WTC11 (cell line): ENCODE data around the gene ITGA11. TPM values are rescaled to one million over a fixed set of nuclear protein-coding genes. Genes with fewer than 3 reads are reported as not detected.

Experiments used
- ATAC-seq: fragments of 200-7000 bp; cut with Tn5 transposase; 2 replicates; pipeline ENCODE4 v1.10.0; 2021; ENCODE audit warnings: mild to moderate bottlenecking, moderate library complexity
- CTCF ChIA-PET: fragments of 300-600 bp; sonication (Branson Sonifier 250); formaldehyde crosslinking; loops from one replicate; lab custom pipeline; 2021; ENCODE audit warnings: antibody characterized with exemption; lab: Charles Lee
- POLR2A ChIA-PET: fragments of 350-600 bp; sonication (Branson Sonifier 250); formaldehyde crosslinking; loops from one replicate; lab custom pipeline; 2021; ENCODE audit warnings: antibody characterized with exemption; lab: Charles Lee
- DNase-seq: peaks from one replicate; pipeline ENCODE4 v3.0.0; 2021; ENCODE audit warnings: low spot score
- H3K27ac Mint-ChIP-seq: 2 replicates; pipeline ENCODE4 v1.8.0; 2021; ENCODE audit warnings: mixed read lengths
- H3K27me3 Mint-ChIP-seq: 2 replicates; pipeline ENCODE4 v1.8.0; 2021; ENCODE audit warnings: low read depth, mild to moderate bottlenecking, moderate library complexity, mixed read lengths
- H3K36me3 Mint-ChIP-seq: 2 replicates; pipeline ENCODE4 v1.8.0; 2021; ENCODE audit warnings: mixed read lengths
- H3K4me1 Mint-ChIP-seq: 2 replicates; pipeline ENCODE4 v1.8.0; 2022; ENCODE audit warnings: mixed read lengths
- H3K4me3 Mint-ChIP-seq: 2 replicates; pipeline ENCODE4 v1.8.0; 2021; ENCODE audit warnings: mild to moderate bottlenecking, moderate library complexity, mixed read lengths
- H3K9me3 Mint-ChIP-seq: 2 replicates; pipeline ENCODE4 v1.8.0; 2021; ENCODE audit warnings: mixed read lengths
- ATF1 ChIP-seq: sonication (generic); formaldehyde crosslinking; IDR thresholded peaks from 2 replicates; pipeline ENCODE4 v1.8.1; 2023; ENCODE audit warnings: mild to moderate bottlenecking, moderate library complexity, missing genetic modification reagents
- ATF6 ChIP-seq: sonication (generic); formaldehyde crosslinking; IDR thresholded peaks from 2 replicates; pipeline ENCODE4 v1.8.1; 2023; ENCODE audit warnings: mild to moderate bottlenecking, missing genetic modification reagents
- CREM ChIP-seq: sonication (generic); formaldehyde crosslinking; IDR thresholded peaks from 2 replicates; pipeline ENCODE4 v1.8.1; 2022; ENCODE audit warnings: mild to moderate bottlenecking, missing genetic modification reagents, moderate library complexity
- E2F4 ChIP-seq: sonication (generic); formaldehyde crosslinking; IDR thresholded peaks from 2 replicates; pipeline ENCODE4 v1.8.1; 2022; ENCODE audit warnings: low read depth, mild to moderate bottlenecking, moderate library complexity, missing genetic modification reagents, borderline replicate concordance
- FOXJ3 ChIP-seq: sonication (generic); formaldehyde crosslinking; IDR thresholded peaks from 2 replicates; pipeline ENCODE4 v1.9.0; 2021; ENCODE audit warnings: missing genetic modification reagents, mild to moderate bottlenecking, borderline replicate concordance
- JUN ChIP-seq: sonication (generic); formaldehyde crosslinking; IDR thresholded peaks from 2 replicates; pipeline ENCODE4 v1.8.0; 2023; ENCODE audit warnings: mild to moderate bottlenecking, missing genetic modification reagents
- KAT7 ChIP-seq: sonication (generic); formaldehyde crosslinking; IDR thresholded peaks from 2 replicates; pipeline ENCODE4 v1.8.1; 2023; ENCODE audit warnings: missing genetic modification reagents, mild to moderate bottlenecking, borderline replicate concordance
- NR2C2 ChIP-seq: sonication (generic); formaldehyde crosslinking; IDR thresholded peaks from 2 replicates; pipeline ENCODE4 v1.8.0; 2022; ENCODE audit warnings: mild to moderate bottlenecking, missing genetic modification reagents
- OVOL2 ChIP-seq: fragments of 250-450 bp; sonication (Bioruptor Pico); IDR thresholded peaks from 2 replicates; pipeline ENCODE4 v1.9.0; 2021; ENCODE audit warnings: mild to moderate bottlenecking, borderline replicate concordance
- PRDM15 ChIP-seq: sonication (generic); formaldehyde crosslinking; IDR thresholded peaks from 2 replicates; pipeline ENCODE4 v1.8.0; 2022; ENCODE audit warnings: missing genetic modification reagents
- SP1 ChIP-seq: sonication (generic); formaldehyde crosslinking; conservative IDR thresholded peaks from 2 replicates; pipeline ENCODE4 v1.8.1; 2022; ENCODE audit warnings: missing genetic modification reagents
- ZNF121 ChIP-seq: sonication (generic); formaldehyde crosslinking; IDR thresholded peaks from 2 replicates; pipeline ENCODE4 v1.8.0; 2023; ENCODE audit warnings: missing genetic modification reagents
- ZNF416 ChIP-seq: fragments of 250-450 bp; sonication (Bioruptor Pico); IDR thresholded peaks from 2 replicates; pipeline ENCODE4 v1.9.0; 2021; ENCODE audit warnings: mild to moderate bottlenecking, inconsistent platforms
- total RNA-seq: library from RNA; stranded (reverse); gene quantifications from 3 replicates; pipeline ENCODE4 v1.2.3, GENCODE V29; 2021
- TF ChIP-seq, protein P1 (sequence below): sonication (generic); formaldehyde crosslinking; IDR thresholded peaks from 2 replicates; pipeline ENCODE4 v1.8.0; 2023; ENCODE audit warnings: missing genetic modification reagents
- TF ChIP-seq, protein P2 (sequence below): sonication (generic); formaldehyde crosslinking; IDR thresholded peaks from 2 replicates; pipeline ENCODE4 v1.8.1; 2023; ENCODE audit warnings: mild to moderate bottlenecking, missing genetic modification reagents, moderate library complexity
- TF ChIP-seq, protein P3 (sequence below): sonication (generic); formaldehyde crosslinking; IDR thresholded peaks from 2 replicates; pipeline ENCODE4 v1.8.0; 2022; ENCODE audit warnings: mild to moderate bottlenecking, missing genetic modification reagents
- TF ChIP-seq, protein P4 (sequence below): fragments of 250-450 bp; sonication (Bioruptor Pico); IDR thresholded peaks from 2 replicates; pipeline ENCODE4 v1.9.0; 2021; ENCODE audit warnings: mild to moderate bottlenecking, borderline replicate concordance

ITGA11 gene
- total RNA-seq, 1 experiment from 2014 or later = 0.15 TPM

DNA sequence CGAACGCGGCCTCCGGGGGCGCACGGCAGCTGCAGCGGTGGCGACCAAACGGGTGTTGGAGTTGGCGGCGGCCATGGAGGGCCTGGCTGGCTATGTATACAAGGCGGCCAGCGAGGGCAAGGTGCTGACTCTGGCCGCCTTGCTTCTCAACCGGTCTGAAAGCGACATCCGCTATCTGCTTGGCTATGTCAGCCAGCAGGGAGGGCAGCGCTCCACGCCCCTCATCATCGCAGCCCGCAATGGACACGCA, 153.7 kb downstream of the ITGA11 start:
- Mint-ChIP-seq H3K4me1 (peaks cover 50% of the 10 kb centered on the region), H3K36me3 (no peaks in the 10 kb centered on the region; the same call in 1 of the 2 replicates), H3K27ac (peak overlapping the region; percentile 93), H3K9me3 (no peaks in the 10 kb centered on the region), H3K4me3 (peak overlapping the region; percentile 98), H3K27me3 (no peaks in the 10 kb centered on the region)
- no peak for ATAC-seq
- POLR2A ChIA-PET = interaction anchor here (0.9 to 2.5 kb wide), 6 partner anchors 12 to 50 kb away, joined by 3 to 22 read pairs (median 8); no protein-coding TSS in a partner anchor
- CTCF ChIA-PET = interaction anchor here (0.9 to 3.9 kb wide), 9 partner anchors 21 to 753 kb away, joined by 3 to 27 read pairs (median 5); no protein-coding TSS in a partner anchor
- TF ChIP-seq ZNF121 (CRISPR knock-in tag) = no peak
- no peak for TF ChIP-seq FOXJ3
- no peak for TF ChIP-seq CREM (CRISPR knock-in tag)
- TF ChIP-seq E2F4 (CRISPR knock-in tag) = no peak
- no peak for TF ChIP-seq ATF1 (CRISPR knock-in tag)
- TF ChIP-seq, protein P1, sequence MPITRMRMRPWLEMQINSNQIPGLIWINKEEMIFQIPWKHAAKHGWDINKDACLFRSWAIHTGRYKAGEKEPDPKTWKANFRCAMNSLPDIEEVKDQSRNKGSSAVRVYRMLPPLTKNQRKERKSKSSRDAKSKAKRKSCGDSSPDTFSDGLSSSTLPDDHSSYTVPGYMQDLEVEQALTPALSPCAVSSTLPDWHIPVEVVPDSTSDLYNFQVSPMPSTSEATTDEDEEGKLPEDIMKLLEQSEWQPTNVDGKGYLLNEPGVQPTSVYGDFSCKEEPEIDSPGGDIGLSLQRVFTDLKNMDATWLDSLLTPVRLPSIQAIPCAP (CRISPR knock-in tag) = no peak
- TF ChIP-seq, protein P2, sequence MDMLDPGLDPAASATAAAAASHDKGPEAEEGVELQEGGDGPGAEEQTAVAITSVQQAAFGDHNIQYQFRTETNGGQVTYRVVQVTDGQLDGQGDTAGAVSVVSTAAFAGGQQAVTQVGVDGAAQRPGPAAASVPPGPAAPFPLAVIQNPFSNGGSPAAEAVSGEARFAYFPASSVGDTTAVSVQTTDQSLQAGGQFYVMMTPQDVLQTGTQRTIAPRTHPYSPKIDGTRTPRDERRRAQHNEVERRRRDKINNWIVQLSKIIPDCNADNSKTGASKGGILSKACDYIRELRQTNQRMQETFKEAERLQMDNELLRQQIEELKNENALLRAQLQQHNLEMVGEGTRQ (CRISPR knock-in tag) = no peak
- DNase-seq = peak; percentile 74

- H3K4me1 Mint-ChIP-seq = peaks cover 50% of the 10 kb centered on the region
- H3K36me3 Mint-ChIP-seq = no peaks in the 10 kb centered on the region
- H3K27ac Mint-ChIP-seq = peak within 1 kb of the TSS; percentile 99
- ATAC-seq (peak; percentile 81), DNase-seq (peak; percentile 84)
- no peaks in the 10 kb centered on the region for H3K27me3 Mint-ChIP-seq
- CTCF ChIA-PET = interaction anchor here (0.9 to 3.9 kb wide), 14 partner anchors 11 to 754 kb away, joined by 3 to 27 read pairs (median 4); no protein-coding TSS in a partner anchor
- H3K9me3 Mint-ChIP-seq = no peaks in the 10 kb centered on the region
- POLR2A ChIA-PET = interaction anchor here (0.6 to 2.5 kb wide), 9 partner anchors 13 to 50 kb away, joined by 3 to 22 read pairs (median 4); no protein-coding TSS in a partner anchor
- peak within 1 kb of the TSS; percentile 98 for H3K4me3 Mint-ChIP-seq
- TF ChIP-seq, protein P3, sequence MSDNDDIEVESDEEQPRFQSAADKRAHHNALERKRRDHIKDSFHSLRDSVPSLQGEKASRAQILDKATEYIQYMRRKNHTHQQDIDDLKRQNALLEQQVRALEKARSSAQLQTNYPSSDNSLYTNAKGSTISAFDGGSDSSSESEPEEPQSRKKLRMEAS = peak; percentile 84
- TF ChIP-seq SP1 (CRISPR knock-in tag) (peak; percentile 85), KAT7 (CRISPR knock-in tag) (peak; percentile 93), JUN (CRISPR knock-in tag) (peak; percentile 7; the same call in 1 of the 2 replicates), PRDM15 (no peak; the same call in none of the 2 replicates), ZNF416 (0 out of 2 replicates have a peak, but pooled peaks have one; percentile 49), NR2C2 (CRISPR knock-in tag) (no peak), ATF6 (no peak), OVOL2 (CRISPR knock-in tag) (no peak)
- TF ChIP-seq, protein P1 (CRISPR knock-in tag) = peak; percentile 52; the same call in 1 of the 2 replicates
- TF ChIP-seq, protein P4, sequence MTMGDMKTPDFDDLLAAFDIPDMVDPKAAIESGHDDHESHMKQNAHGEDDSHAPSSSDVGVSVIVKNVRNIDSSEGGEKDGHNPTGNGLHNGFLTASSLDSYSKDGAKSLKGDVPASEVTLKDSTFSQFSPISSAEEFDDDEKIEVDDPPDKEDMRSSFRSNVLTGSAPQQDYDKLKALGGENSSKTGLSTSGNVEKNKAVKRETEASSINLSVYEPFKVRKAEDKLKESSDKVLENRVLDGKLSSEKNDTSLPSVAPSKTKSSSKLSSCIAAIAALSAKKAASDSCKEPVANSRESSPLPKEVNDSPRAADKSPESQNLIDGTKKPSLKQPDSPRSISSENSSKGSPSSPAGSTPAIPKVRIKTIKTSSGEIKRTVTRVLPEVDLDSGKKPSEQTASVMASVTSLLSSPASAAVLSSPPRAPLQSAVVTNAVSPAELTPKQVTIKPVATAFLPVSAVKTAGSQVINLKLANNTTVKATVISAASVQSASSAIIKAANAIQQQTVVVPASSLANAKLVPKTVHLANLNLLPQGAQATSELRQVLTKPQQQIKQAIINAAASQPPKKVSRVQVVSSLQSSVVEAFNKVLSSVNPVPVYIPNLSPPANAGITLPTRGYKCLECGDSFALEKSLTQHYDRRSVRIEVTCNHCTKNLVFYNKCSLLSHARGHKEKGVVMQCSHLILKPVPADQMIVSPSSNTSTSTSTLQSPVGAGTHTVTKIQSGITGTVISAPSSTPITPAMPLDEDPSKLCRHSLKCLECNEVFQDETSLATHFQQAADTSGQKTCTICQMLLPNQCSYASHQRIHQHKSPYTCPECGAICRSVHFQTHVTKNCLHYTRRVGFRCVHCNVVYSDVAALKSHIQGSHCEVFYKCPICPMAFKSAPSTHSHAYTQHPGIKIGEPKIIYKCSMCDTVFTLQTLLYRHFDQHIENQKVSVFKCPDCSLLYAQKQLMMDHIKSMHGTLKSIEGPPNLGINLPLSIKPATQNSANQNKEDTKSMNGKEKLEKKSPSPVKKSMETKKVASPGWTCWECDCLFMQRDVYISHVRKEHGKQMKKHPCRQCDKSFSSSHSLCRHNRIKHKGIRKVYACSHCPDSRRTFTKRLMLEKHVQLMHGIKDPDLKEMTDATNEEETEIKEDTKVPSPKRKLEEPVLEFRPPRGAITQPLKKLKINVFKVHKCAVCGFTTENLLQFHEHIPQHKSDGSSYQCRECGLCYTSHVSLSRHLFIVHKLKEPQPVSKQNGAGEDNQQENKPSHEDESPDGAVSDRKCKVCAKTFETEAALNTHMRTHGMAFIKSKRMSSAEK (CRISPR knock-in tag) = no peak
Observed at GRCh38 chr15:68277603-68278344, 154.2 kb downstream of the ITGA11 start, which contains the start of gene FEM1B. Gene FEM1B (plus strand): TSS chr15:68277745. CDS start chr15:68278418, 673 bp downstream.
